NCI-H446 (cell line): ENCODE data around the gene RNF217.
"Not testable (repeated sequence)": the region's sequence is repeated elsewhere in the genome, so short reads cannot be mapped to it uniquely, and the experiment has no call there.

Experiments used
- DNase-seq, 2 experiments: peaks; one replicate each; lab custom pipeline; 2025; lab: John Stamatoyannopoulos, UW

RNF217 gene

DNA sequence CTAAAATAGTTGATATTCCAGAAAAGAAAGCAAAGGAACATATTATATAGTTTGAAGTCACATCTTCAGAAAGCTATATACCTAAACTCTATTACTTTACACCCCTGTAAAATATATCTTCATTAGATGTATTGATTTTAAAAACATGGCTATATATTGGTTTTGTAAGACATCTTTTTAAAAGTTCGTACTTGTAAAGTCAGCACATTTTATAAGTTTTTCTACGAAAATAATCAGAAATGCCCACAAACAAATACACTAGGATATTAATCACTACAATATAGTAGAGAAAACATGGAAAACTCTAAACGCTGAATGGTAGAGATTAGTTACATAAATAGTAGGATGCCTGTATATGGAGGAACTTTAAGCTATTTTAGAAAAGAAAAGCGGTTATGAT is 52.9 kb downstream of the RNF217 start:
- DNase-seq: no peak

DNA sequence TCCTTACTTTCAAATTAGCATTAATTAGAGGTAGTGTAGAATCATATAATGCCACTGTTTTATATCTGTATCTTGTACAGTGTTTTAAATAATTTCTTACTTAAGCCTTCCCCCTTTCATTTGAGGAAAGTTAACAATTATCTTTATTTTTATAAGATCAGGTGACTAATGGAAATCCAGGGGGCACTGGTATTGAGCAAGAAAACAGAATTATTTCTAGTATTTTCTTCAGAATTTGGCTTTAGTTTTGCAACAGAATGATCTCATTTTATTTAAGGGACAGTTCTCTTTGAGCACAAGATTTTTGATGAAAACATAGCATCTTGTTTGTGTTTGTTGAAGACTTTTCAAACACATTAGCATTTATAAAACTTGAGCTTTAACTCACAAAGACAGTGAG is 55.9 kb downstream of the RNF217 start:
- no peak for DNase-seq

DNA sequence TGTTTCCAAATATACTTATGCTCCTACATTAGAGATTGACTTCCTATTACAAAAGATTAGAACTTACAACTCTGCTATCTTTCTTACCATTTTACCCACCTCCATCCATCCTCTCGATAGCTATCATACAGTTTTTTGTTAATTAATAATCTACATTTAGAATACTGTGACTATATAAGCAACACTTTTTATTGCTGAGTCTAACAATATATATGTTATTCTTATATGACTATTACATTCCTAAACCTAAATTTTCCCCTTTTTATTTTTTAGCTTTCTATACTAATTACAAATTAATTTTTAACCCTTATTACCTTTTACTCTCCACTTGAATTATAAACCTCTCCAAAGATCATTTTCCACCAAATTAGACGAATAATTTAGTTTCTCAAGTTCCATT is 57.0 kb downstream of the RNF217 start:
- DNase-seq: no peak

DNA sequence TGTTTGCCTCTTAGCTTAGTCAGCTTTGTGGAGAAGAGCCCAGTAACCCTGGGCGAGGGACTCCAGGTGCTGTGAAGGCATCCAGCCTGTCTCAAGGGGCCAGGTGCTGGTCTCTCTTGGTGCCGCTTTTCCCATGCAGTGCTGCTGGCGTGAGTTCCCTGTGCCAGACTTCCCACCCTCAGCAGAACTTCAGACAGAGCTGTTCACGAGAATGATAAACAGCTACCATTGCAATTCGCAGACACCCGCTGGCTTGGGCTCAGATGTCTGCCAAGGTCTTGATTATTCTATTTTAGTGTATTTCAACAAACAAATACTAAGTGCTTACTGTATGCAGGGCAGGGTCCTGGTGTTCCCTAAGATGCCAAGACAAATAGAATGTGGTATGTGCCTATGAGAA is 57.7 kb downstream of the RNF217 start:
- peak in 1 of 2 experiments; percentile 24 for DNase-seq

DNA sequence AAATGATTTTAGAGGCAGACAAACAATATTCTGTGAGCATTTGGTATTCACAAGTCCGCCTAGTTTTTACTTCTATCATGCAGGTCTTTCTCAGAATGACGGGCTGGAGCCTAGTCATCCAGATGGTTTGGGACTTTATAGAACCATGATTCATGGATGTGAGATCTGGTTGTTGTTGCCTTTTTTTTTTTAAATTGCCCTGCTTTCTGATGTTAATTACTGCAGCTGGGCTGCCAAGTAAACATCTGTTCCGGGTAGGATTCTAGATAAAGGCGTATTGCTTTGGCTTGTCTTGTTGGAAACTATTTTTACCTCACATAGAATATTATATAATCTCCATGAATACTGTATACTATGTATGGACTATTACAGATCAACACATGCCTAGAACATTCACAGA is 58.1 kb downstream of the RNF217 start:
- peak in 1 of 2 experiments; percentile 46 for DNase-seq

DNA sequence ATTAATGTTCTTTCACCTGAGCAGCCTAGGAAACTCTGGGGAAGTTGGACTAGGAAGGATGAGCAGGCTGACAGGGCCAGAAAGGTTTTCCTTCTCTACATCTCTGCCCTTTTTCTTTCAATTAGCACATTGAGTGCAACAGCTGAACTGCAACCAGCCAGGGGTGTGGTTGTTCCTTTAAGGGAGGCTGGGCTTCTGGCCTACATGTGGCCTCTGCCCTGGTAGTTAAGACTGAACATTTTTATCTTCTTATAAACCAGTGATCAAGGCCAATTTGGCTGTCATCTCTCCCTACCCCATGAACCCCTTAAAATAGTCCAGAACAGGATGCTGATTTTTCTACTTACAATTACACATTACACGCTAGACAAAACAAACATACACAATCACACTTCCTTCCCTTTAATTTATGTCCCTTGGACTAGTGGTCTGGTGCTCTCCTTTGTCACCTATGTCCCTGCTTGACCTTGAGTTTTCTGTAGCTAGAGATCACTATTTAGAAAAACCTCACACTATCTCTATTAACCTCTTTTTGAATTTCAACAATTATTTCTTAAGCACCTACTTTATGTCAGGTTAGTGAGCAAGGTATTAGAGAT is 60.3 kb downstream of the RNF217 start:
- no peak for DNase-seq

DNA sequence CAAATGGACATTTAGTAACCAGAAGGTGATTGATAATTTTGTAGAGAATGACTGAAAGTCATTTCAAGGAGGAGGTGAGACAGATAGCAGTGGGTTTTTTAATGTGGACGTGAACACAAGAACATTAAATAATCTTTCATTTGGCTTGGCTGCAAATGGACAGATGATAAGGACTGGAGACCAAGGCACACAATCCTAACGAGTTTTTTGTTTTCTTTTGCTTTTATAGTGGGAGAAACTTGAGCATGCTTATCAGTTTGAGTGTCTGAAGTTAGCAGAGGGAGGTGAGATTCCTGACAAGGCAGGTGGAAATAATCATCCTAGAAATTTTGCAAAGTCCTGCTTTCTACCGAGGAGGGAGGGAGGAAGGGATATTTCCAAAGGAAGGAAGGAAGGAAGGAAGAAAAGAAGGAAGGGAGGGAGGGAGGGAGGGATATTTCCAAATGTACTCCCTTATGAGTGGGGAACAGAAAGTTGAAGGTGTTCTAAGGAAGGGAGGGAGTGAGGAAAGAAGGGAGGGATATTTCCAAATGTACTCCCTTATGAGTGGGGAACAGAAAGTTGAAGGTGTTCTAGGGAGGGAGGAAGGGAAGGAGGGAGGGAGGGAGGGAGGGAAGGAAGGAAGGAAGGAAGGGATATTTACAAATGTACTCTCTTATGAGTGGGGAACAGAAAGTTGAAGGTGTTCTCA is 63.1 kb downstream of the RNF217 start:
- DNase-seq: no peak

DNA sequence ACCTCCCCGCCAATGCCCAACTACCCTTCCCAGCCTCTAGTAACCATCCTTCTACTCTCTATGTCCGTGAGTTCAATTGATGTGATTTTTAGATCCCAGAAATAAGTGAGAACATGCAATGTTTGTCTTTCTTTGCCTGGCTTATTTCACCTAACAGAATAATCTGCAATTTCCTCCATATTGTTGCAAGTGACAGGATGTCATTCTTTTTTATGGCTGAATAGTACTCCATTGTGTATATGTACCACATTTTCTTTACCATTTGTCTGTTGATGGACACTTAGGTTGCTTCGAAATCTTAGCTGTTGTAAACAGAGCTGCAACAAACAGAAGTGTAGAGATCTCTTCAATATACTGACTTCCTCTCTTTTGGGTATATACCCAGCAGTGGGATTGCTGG is 65.0 kb downstream of the RNF217 start:
- no peak for DNase-seq

DNA sequence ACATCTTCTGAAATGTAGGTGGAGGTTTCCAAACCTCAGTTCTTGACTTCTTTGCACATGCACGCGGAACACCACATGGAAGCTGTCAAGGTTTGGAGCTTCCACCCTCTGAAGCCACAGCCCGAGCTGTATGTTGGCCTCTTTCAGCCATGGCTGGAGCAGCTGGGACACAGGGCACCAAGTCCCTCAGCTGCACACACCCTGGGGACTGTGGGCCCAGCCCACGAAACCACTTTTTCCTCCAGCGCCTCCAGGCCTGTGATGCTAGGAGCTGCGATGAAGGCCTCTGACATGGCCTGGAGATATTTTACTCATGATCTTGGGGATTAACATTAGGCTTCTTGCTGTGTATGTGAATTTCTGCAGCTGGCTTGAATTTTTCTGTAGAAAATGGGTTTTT is 68.7 kb downstream of the RNF217 start:
- DNase-seq: no peak

DNA sequence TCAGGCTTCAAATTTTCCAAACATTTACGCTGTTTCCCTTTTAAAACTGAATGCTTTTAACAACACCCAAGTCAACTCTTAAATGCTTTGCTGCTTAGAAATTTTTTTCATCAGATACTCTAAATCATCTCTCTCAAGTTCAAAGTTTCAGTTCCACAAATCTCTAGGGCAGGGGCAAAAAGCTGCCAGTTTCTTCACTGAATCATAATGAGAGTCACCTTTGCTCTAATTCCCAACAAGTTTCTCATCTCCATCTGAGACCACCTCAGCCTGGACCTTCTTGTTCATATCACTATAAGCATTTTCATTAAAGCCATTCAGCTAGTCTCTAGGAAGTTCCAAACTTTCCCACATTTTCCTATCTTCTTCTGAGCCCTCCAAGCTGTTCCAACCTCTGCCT is 69.1 kb downstream of the RNF217 start:
- DNase-seq: no peak

DNA sequence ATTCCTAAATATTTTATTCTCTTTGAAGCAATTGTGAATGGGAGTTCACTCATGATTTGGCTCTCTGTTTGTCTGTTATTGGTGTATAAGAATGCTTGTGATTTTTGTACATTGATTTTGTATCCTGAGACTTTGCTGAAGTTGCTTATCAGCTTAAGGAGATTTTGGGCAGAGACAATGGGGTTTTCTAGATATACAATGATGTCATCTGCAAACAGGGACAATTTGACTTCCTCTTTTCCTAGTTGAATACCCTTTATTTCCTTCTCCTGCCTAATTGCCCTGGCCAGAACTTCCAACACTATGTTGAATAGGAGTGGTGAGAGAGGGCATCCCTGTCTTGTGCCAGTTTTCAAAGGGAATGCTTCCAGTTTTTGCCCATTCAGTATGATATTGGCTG is 72.7 kb downstream of the RNF217 start:
- not testable (repeated sequence) for DNase-seq

DNA sequence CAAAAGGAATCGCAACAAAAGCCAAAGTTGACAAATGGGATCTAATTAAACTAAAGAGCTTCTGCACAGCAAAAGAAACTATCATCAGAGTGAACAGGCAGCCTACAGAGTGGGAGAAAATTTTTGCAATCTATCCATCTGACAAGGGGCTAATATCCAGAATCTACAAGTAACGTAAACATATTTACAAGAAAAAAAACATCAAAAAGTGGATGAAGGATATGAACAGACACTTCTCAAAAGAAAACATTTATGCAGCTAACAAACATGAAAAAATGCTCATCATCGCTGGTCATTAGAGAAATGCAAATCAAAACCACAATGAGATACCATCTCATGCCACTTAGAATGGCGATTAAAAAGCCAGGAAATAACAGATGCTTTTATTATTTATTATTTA is 74.2 kb downstream of the RNF217 start:
- not testable (repeated sequence) for DNase-seq

DNA sequence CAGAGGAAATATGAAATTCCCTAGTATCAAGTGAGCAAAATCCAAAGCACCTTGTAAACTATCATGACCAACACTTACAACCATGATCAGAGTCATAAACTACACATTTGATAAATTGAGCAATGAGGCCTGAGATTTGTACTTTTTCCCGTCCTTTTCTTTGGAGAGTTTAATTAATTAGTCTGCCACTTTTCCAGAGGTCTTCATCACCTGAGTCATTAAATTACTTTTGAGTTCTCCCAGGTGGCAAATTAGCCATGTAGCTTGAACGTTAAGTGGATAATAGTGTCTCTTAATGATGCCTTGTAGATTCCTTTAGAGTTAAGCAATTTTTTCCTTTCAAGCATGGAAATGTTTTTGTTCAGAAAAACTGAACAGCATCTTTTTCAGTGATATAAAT is 75.6 kb downstream of the RNF217 start:
- no peak for DNase-seq

DNA sequence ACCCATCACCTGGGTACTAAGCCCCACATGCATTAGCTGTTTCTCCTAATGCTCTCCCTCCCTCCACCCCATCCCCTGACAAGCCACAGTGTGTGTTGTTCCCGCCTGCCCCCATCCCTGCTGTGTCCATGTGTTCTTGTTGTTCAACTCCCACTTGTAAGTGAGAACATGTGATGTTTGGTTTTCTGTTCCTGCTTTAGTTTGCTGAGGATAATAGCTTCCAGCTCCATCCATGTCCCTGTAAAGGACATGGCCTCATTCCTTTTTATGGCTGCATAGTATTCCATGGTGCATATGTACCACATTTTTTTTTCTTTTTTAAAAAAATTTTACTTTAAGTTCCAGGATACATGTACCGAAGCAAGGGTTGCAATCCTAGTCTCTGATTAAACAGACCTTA is 76.7 kb downstream of the RNF217 start:
- DNase-seq: no peak

DNA sequence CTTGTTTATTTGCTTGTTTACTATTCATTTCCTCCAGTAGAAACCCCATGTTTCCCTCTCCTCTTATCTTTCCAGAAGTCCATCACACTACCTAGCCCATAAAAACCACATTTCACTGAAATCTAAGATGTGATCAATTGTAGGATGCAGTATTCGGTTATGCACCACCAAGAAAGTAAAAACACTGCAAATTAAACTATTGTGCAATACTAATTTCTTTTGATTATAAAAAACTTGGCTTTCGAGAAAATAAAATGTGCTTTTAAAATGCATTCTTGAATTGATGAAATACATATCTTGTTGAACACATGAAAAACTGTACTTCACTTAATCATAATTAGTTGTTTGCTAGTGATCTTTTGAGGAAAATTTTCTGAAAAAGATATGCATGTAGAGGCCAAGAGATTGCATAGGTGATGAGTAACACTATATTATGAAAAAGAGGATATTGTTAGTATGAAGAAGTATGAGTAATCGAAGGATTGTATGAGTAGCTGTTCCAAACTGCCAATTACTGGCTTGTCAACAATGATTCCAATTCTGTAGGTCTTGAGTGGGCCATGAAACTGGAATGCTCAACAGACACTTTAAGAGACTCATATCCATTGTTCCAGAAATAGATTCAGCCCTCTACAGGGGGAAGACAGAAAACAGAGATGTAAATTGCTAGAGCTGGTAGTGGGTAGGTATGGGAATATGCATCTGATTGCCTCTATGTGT is 79.7 kb downstream of the RNF217 start:
- DNase-seq: no peak

DNA sequence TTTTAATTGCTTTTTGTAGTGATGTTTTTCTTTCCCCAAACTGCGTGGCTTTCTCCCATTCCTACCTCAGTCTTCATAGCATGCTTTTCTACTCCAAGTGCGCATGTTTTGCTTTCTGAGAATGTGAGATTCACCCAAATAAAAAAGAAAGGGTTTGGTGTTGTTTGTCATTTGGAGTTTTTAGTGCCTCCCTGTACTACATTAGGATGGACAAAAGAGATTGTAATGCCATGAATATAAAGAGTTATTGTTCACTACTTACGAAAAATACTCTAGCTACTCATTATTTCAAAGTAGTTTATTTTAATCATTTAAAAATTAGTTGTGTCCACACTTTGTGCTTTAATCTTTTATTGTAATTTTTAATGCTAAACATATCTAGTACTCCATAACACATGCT is 81.8 kb downstream of the RNF217 start:
- DNase-seq: no peak

DNA sequence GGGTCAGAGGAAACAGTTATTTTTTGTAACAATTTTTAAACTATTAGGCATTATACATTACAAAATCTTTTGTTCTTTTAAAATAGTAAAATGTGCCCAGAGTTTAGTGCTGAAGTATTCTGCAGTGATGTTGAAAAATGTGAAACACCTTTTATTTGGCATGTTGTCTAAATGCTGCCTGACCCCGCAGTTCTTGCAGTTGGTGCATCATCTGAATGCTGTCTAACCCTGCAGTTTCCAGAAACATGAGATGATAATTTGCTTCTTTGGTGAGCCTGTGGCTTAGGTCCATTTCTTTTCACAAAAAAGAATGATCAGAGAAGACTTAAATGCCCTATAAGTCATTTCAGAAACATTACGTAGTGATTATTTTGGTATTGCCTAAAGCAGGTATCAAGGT is 82.4 kb downstream of the RNF217 start:
- no peak for DNase-seq

DNA sequence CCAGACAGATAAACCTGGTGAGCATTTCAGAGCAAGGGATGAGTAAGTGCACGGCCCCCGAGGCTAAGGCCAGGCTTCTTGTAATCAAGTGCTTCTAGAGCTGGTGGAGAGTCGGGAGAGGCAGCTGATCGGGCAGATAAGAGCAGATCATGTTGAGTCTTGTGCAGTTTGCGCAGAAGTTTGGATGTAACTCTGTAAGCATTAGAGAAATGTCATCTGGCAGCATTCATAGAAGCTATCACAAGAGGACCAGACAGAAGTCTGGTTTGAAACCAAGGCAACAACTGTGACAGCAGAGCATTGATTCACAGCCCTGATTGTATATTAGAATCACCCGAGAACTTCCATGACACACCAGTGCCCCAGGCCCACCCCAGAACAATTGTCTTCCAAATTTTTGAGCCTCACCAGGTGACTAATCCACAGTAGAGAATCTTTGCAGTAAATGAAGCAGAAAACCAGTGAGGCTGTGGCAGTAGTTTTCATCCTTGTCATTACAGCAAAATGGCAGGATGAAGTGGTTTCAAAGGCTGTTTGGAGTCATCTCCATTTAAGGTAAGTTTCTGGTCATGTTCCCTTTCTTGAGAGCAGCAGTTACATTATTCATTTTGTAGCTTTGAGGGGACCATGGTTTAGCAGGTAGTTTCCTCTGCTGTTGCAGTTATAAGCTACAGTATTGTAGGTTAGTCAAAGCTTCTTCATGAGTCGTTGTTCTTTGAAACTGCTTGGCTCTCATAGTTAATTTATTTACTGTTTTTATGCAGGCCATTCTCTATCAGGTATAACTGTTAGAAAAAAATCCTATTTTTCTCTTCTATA is 84.1 kb downstream of the RNF217 start:
- DNase-seq: no peak

DNA sequence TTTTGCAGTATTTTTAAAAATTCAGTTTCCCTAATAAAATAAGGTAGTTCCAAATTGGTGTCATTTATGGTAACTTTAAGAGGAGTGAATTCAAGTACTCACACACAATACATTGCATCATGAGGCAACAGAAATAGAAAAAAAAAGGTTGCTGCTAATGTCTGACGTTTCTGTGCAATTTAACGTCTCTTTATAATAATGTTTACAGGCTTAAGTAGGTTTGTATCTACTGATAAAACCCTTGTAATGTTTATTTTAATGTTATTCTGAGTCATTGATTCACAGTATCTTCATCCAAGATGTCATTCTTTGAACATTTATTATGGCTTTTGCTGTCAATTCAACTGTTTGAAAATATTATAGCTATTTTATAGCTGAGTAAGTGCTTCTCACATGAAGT is 86.0 kb downstream of the RNF217 start:
- no peak for DNase-seq

DNA sequence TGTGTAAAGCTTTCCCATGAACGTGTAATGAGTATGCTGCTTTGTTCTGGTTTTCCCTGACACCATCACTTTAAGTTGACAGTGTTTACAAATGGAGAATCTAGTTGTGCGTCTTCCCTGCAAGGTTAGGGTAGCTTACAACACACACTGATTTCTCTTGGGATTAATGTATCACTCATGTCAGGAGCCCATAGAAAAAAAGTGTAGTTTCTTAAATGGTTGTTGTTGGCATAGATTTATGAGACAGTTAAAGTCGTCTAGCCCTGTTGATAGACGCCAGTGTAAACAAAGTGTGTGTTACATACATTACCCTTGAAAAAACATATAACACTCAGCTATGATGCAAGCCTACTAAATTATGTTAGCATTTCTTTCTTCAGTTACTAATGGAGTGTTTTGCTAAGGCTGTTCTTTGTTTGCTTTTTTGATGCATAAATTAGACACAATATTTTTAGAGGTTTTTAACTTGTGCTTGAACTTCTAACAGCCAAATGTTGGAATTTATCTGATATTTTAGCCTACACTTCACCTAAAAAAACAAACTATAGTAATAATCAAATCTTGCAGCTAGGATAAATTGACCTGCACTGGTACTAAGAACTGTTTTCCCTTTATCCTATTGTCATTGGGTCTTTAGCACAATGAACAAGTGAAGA is 88.6 kb downstream of the RNF217 start:
- no peak for DNase-seq

DNA sequence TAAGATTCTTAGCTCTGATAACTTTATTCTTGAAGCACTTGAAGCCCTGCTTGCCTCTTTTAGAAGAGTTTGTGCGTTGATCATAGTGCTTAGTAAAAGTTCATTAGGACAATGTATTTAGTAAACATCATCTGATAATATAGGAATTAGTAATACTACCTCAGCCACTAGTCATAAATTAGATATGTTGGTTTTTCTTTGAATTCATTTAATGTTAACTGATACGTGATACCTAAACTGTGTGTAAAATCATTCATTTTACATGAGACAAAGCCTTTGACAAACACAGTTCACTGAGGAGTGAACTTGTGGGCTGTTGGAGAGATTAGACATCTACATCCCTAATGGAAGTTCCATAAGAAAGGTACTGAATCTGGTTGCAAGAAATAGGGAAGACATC is 91.6 kb downstream of the RNF217 start:
- DNase-seq: no peak

DNA sequence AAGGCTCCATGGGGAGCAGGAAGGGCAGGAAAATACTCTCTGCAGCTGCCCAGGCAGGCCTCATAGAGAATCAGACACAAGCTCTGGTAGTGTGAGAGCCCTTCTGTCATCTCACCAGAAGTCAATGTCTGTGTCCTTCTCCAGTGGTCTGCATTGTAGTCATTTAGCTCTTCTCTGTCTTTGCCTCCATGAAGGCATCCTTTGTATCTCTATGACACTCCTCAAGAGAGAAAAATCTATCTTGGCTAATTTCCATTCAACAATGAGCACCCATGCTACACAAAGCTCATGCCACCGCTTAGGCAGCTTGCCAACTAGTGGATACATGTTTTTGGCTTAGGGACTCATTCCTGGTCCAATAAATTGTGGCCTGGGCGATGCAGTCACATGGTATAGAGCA is 92.1 kb downstream of the RNF217 start:
- DNase-seq: no peak
